PFSK-1 (cell line): Measurements from ENCODE around the gene ARTN.
A peak's percentile ranks its signal among the peaks of the same experiment; 100 is the strongest.

Source experiments
- FOXP2 ChIP-seq: optimal IDR thresholded peaks from 2 replicates; pipeline ENCODE3; 2011; ENCODE audit warnings: borderline replicate concordance, control low read depth, inconsistent platforms; ENCODE audit not compliant: insufficient read depth; ENCODE audit errors: extremely low read length, extremely low read depth
- POLR2AphosphoS5 ChIP-seq: IDR thresholded peaks from 2 replicates; pipeline ENCODE4 v1.6.1; 2012; ENCODE audit warnings: low read depth, mild to moderate bottlenecking, control low read depth, low read length, moderate library complexity
- TAF1 ChIP-seq: IDR thresholded peaks from 2 replicates; pipeline ENCODE4 v1.6.1; 2012; ENCODE audit warnings: low read length, control low read depth, borderline replicate concordance; ENCODE audit not compliant: insufficient read depth
- TF ChIP-seq, protein P1 (sequence below), 2 experiments: IDR thresholded peaks; 2 replicates each; pipeline versions ENCODE4 v1.6.1 to v1.8.0; 2011 to 2012; ENCODE audit warnings: low read depth in 2 of 2, low read length in 2 of 2, control low read depth in 1 of 2, inconsistent platforms in 1 of 2, mild to moderate bottlenecking in 1 of 2, moderate library complexity in 1 of 2; ENCODE audit not compliant: insufficient read depth in 1 of 2

DNA sequence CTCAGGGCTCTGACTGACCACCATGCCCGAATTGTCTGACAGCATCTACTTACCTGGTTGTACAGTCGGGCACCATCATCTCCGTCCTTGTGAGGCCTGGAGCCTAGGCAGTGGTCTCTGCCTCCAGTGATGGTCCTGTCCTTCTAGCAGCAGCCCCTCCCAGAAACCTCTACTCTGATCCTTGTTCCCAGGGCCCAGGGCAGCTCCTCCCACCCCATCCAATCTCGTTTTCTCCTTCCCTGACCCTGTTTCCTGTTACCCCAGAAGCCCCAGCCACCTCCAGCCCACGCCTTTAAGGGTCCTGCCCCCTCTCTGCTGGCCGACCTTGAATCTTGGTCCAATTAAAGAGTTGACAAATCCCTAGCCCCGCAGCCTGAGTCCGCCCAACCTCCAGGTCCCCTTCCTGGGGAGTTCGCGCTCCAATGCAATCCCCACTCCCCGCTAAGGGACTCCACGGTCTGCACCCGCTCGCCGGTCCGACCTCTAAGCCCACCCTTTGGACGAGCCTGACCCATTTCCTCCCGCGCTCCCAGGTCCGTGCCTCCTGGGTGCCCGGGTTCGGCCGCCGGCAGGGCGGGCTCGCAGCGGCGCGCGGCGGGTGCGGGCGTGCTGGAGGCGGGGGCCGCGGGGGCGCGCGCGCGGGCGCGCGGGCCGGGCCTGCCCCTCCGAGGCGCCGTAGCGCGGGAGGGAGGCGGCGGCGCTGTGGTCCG lies 45.1 kb downstream of the ARTN start, which contains the start of gene B4GALT2:
- peak; percentile 50; the same call in 1 of the 2 replicates for TF ChIP-seq POLR2AphosphoS5
- TF ChIP-seq, protein P1, sequence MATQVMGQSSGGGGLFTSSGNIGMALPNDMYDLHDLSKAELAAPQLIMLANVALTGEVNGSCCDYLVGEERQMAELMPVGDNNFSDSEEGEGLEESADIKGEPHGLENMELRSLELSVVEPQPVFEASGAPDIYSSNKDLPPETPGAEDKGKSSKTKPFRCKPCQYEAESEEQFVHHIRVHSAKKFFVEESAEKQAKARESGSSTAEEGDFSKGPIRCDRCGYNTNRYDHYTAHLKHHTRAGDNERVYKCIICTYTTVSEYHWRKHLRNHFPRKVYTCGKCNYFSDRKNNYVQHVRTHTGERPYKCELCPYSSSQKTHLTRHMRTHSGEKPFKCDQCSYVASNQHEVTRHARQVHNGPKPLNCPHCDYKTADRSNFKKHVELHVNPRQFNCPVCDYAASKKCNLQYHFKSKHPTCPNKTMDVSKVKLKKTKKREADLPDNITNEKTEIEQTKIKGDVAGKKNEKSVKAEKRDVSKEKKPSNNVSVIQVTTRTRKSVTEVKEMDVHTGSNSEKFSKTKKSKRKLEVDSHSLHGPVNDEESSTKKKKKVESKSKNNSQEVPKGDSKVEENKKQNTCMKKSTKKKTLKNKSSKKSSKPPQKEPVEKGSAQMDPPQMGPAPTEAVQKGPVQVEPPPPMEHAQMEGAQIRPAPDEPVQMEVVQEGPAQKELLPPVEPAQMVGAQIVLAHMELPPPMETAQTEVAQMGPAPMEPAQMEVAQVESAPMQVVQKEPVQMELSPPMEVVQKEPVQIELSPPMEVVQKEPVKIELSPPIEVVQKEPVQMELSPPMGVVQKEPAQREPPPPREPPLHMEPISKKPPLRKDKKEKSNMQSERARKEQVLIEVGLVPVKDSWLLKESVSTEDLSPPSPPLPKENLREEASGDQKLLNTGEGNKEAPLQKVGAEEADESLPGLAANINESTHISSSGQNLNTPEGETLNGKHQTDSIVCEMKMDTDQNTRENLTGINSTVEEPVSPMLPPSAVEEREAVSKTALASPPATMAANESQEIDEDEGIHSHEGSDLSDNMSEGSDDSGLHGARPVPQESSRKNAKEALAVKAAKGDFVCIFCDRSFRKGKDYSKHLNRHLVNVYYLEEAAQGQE (IDR thresholded peaks at IDR 0.05; ENCODE audit: insufficient read depth in 1 of 2, low read depth in 2 of 2, low read length in 2 of 2) = no peak
- no peak for TF ChIP-seq FOXP2
- TF ChIP-seq TAF1 = no peak; the same call in 1 of the 2 replicates
